Measurements from ENCODE around the gene ALS2.

- no peak for TF ChIP-seq CTCF (IDR thresholded peaks at IDR 0.05)
- TF ChIP-seq POLR2A (IDR thresholded peaks at IDR 0.05): no peak
Observed at GRCh38 chr2:201674298-201674697, 106.4 kb downstream of the ALS2 start.

Data from testis (tissue), 2 donors.